ENCODE measurements around the gene SPATA46. TPM values are rescaled to one million over a fixed set of nuclear protein-coding genes. Genes with fewer than 3 reads are reported as not detected.
A peak's percentile ranks its signal among the peaks of the same experiment; 100 is the strongest.

Gene SPATA46
- polyA plus RNA-seq, 2 donors: not detected

DNA sequence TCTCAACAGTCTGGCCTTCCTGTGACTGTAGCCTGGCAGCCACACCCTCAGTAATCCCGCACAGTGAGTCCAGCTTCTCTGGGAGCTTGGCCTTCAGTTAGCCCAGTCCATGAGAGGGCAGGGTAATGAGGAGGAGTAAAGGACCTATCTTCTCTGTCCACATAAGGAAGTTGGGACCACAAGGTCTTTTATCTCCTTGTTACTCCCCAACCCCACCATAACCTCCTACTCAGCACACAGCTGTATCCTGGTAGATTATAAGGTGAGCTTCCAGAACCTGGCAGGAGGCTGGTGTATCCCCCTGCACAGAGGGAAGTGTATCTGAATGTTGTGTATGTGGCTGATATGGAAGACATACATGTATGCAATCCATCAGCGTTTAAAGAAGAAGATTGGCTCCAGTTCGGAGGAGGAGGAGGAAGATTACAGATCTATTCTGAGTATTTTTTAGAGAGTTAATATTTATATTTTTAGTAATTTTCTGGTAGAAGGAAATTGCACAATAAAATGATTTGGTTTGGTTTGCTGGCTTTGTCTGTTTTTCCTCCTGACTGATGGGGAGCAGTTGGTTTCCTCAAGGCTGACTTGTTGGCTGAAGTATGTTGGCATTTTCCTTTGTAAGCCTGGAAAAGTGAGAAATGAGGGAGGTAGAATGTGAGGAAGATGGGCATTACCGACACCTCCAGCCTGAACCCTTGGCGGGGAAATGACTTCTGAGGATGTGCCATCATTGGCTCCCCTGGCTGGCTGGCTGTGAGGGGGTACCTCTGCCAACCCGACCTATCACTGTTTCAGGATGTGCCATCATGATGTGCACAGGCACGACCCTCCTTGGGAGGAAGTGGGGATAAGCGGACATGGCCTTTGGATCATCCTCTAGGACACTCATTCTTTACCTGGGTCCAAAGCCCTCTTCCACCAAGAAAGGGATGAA is 9.9 kb upstream of the SPATA46 start:
- peaks cover 0 to 17% of the 10 kb centered on the region in 2 donors for H3K4me1 ChIP-seq (ENCODE audit: control insufficient read depth in 2 of 2, insufficient read depth in 2 of 2, low read length in 1 of 2)
- H3K4me3 ChIP-seq (ENCODE audit: low read depth in 1 of 2, low read length in 2 of 2): no peak overlapping the region
- no peaks in the 10 kb centered on the region for H3K36me3 ChIP-seq (ENCODE audit: control insufficient read depth in 2 of 2, insufficient read depth in 2 of 2, low read length in 1 of 2)
- WGBS, 2 donors: 82 to 86% methylated on average over 8 of the region's 8 CpGs
- no peaks in the 10 kb centered on the region for H3K9me3 ChIP-seq (ENCODE audit: control insufficient read depth in 2 of 2, insufficient read depth in 1 of 2, low read depth in 1 of 2, low read length in 1 of 2)
- H3K27me3 ChIP-seq (ENCODE audit: control insufficient read depth in 1 of 2, insufficient read depth in 2 of 2, low read length in 2 of 2): no peaks in the 10 kb centered on the region
- H3K27ac ChIP-seq (ENCODE audit: low read depth in 2 of 2, low read length in 1 of 2): peak overlapping the region in 1 of 2 donors; percentile 47

DNA sequence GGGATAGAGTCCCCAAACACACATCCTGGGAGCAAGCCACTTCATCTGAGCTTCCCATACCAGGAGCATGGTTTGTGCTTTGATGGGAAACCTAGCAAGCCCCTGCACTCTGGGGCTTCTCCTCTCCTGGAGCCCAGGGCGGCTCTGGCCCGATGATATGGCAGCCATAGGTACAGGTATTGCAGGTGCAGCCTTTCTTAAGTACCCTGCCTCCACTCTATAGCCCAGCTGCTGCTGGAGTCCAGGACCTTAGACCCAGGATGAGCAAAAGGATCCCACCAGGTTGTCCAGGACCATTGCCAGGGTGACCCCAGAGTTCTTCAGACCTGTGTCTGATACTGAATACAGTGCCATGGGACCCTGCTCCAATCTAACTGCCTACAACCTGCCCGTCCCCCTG is 9.0 kb upstream of the SPATA46 start:
- Histone ChIP-seq H3K9me3 (ENCODE audit: control insufficient read depth in 2 of 2, insufficient read depth in 1 of 2, low read depth in 1 of 2, low read length in 1 of 2) (no peaks in the 10 kb centered on the region), H3K36me3 (ENCODE audit: control insufficient read depth in 2 of 2, insufficient read depth in 2 of 2, low read length in 1 of 2) (no peaks in the 10 kb centered on the region), H3K4me1 (ENCODE audit: control insufficient read depth in 2 of 2, insufficient read depth in 2 of 2, low read length in 1 of 2) (peaks cover 0 to 23% of the 10 kb centered on the region in 2 donors), H3K27me3 (ENCODE audit: control insufficient read depth in 1 of 2, insufficient read depth in 2 of 2, low read length in 2 of 2) (no peaks in the 10 kb centered on the region), H3K27ac (ENCODE audit: low read depth in 2 of 2, low read length in 1 of 2) (peak overlapping the region in 1 of 2 donors; percentile 47), H3K4me3 (ENCODE audit: low read depth in 1 of 2, low read length in 2 of 2) (no peak overlapping the region)
- 78 to 79% methylated on average over 3 of the region's 3 CpGs for WGBS, 2 donors

- Histone ChIP-seq H3K36me3 (ENCODE audit: control insufficient read depth in 2 of 2, insufficient read depth in 2 of 2, low read length in 1 of 2) (no peaks in the 10 kb centered on the region), H3K4me1 (ENCODE audit: control insufficient read depth in 2 of 2, insufficient read depth in 2 of 2, low read length in 1 of 2) (peaks cover 0 to 23% of the 10 kb centered on the region in 2 donors), H3K27me3 (ENCODE audit: control insufficient read depth in 1 of 2, insufficient read depth in 2 of 2, low read length in 2 of 2) (no peaks in the 10 kb centered on the region), H3K4me3 (ENCODE audit: low read depth in 1 of 2, low read length in 2 of 2) (no peak overlapping the region), H3K9me3 (ENCODE audit: control insufficient read depth in 2 of 2, insufficient read depth in 1 of 2, low read depth in 1 of 2, low read length in 1 of 2) (no peaks in the 10 kb centered on the region), H3K27ac (ENCODE audit: low read depth in 2 of 2, low read length in 1 of 2) (no peak overlapping the region)
- 74 to 75% methylated on average over 3 of the region's 3 CpGs for WGBS, 2 donors
Measured at GRCh38 chr1:162385280-162385623, 8.6 kb upstream of the SPATA46 start.

DNA sequence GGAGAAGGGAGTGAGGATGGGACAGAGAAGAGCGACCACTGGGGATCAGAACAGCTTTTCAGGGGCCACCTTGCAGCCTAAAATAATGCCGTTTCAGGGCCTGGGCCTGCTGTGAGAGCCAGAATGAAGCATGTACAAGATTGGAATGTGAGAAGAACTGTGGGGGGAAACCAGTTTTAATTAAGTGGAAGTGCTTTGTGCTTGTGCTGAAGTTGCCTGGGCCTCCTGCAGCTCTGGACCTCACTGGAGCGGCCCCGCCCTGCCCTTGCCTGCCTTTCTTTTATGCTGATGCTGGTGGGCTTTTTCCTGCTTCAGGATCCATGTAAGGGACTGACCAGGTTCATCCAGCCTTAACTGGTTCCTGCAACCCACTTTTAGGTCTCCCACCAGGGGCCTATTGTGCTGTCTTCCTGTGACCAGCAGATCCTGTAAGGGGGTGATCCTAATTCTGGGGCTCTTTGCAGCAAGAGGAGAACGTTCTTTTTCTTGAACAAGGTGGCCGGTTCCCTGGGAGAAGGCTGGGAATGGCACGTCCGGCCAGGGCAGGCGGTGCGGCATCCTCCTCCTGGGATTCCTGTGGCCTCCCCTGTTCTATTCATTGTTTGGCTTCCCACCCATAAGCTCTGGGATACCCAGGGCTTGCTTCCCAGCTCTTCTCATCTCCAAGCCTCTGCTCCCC is 8.1 kb upstream of the SPATA46 start:
- Histone ChIP-seq H3K27ac (ENCODE audit: low read depth in 2 of 2, low read length in 1 of 2) (no peak overlapping the region), H3K27me3 (ENCODE audit: control insufficient read depth in 1 of 2, insufficient read depth in 2 of 2, low read length in 2 of 2) (no peaks in the 10 kb centered on the region), H3K4me3 (ENCODE audit: low read depth in 1 of 2, low read length in 2 of 2) (no peak overlapping the region), H3K9me3 (ENCODE audit: control insufficient read depth in 2 of 2, insufficient read depth in 1 of 2, low read depth in 1 of 2, low read length in 1 of 2) (no peaks in the 10 kb centered on the region), H3K4me1 (ENCODE audit: control insufficient read depth in 2 of 2, insufficient read depth in 2 of 2, low read length in 1 of 2) (peaks cover 0 to 22% of the 10 kb centered on the region in 2 donors), H3K36me3 (ENCODE audit: control insufficient read depth in 2 of 2, insufficient read depth in 2 of 2, low read length in 1 of 2) (no peaks in the 10 kb centered on the region)
- WGBS, 2 donors: 95 to 96% methylated on average over 10 of the region's 10 CpGs

DNA sequence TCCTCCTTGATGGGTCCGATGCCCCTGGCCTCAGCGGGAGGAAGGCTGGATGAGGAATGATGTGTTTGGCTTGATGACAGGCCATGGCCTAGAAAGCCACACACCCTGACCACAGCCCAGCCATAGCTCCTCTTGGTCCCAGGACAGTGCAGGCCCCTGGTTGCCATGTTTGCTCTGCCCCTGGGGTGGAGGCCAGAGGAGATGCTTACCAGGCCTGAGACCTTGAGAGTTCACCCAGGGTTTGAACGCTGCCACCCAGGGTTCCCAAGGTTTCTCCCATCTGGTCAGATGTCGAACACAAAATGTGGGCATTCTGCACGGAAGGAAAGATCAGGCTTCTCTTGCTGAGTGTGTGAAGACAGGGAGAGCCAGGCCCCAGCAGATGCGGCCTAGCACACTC is 7.5 kb upstream of the SPATA46 start:
- Histone ChIP-seq H3K4me3 (ENCODE audit: low read depth in 1 of 2, low read length in 2 of 2) (no peak overlapping the region), H3K4me1 (ENCODE audit: control insufficient read depth in 2 of 2, insufficient read depth in 2 of 2, low read length in 1 of 2) (peaks cover 0 to 19% of the 10 kb centered on the region in 2 donors), H3K27me3 (ENCODE audit: control insufficient read depth in 1 of 2, insufficient read depth in 2 of 2, low read length in 2 of 2) (no peaks in the 10 kb centered on the region), H3K36me3 (ENCODE audit: control insufficient read depth in 2 of 2, insufficient read depth in 2 of 2, low read length in 1 of 2) (no peaks in the 10 kb centered on the region), H3K27ac (ENCODE audit: low read depth in 2 of 2, low read length in 1 of 2) (no peak overlapping the region), H3K9me3 (ENCODE audit: control insufficient read depth in 2 of 2, insufficient read depth in 1 of 2, low read depth in 1 of 2, low read length in 1 of 2) (no peaks in the 10 kb centered on the region)
- 90 to 95% methylated on average over 6 of the region's 6 CpGs for WGBS, 2 donors

GRCh38 chr1:162383516-162383915 is 6.9 kb upstream of the SPATA46 start:
- Histone ChIP-seq H3K9me3 (ENCODE audit: control insufficient read depth in 2 of 2, insufficient read depth in 1 of 2, low read depth in 1 of 2, low read length in 1 of 2) (no peaks in the 10 kb centered on the region), H3K4me3 (ENCODE audit: low read depth in 1 of 2, low read length in 2 of 2) (no peak overlapping the region), H3K27ac (ENCODE audit: low read depth in 2 of 2, low read length in 1 of 2) (no peak overlapping the region), H3K27me3 (ENCODE audit: control insufficient read depth in 1 of 2, insufficient read depth in 2 of 2, low read length in 2 of 2) (no peaks in the 10 kb centered on the region), H3K36me3 (ENCODE audit: control insufficient read depth in 2 of 2, insufficient read depth in 2 of 2, low read length in 1 of 2) (no peaks in the 10 kb centered on the region), H3K4me1 (ENCODE audit: control insufficient read depth in 2 of 2, insufficient read depth in 2 of 2, low read length in 1 of 2) (peaks cover 0 to 16% of the 10 kb centered on the region in 2 donors)
- WGBS, 2 donors: 89 to 92% methylated on average over 8 of the region's 8 CpGs

DNA sequence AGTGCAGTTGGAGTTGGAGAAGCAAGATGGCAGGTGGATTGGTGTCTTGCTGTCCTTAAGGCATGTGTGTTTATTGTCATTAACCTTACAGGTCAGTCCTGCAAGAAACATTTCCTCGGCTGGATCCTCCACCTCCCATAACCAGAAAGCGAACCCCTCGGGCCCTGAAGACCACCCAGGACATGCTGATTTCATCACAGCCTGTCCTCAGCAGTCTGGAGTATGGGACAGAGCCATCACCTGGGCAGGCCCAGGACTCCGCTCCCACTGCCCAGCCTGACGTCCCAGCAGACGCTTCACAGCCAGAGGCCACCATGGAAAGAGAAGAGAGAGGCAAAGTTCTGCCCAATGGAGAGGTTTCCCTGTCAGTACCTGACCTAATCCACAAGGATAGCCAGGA is 6.4 kb upstream of the SPATA46 start:
- H3K4me3 ChIP-seq (ENCODE audit: low read depth in 1 of 2, low read length in 2 of 2): no peak overlapping the region
- H3K27ac ChIP-seq (ENCODE audit: low read depth in 2 of 2, low read length in 1 of 2): peak overlapping the region in 1 of 2 donors; percentile 99
- H3K36me3 ChIP-seq (ENCODE audit: control insufficient read depth in 2 of 2, insufficient read depth in 2 of 2, low read length in 1 of 2): no peaks in the 10 kb centered on the region
- H3K4me1 ChIP-seq (ENCODE audit: control insufficient read depth in 2 of 2, insufficient read depth in 2 of 2, low read length in 1 of 2): peaks cover 0 to 13% of the 10 kb centered on the region in 2 donors
- H3K27me3 ChIP-seq (ENCODE audit: control insufficient read depth in 1 of 2, insufficient read depth in 2 of 2, low read length in 2 of 2): no peaks in the 10 kb centered on the region
- H3K9me3 ChIP-seq (ENCODE audit: control insufficient read depth in 2 of 2, insufficient read depth in 1 of 2, low read depth in 1 of 2, low read length in 1 of 2): no peaks in the 10 kb centered on the region
- WGBS, 2 donors: 92 to 96% methylated on average over 6 of the region's 6 CpGs

- H3K27me3 ChIP-seq (ENCODE audit: control insufficient read depth in 1 of 2, insufficient read depth in 2 of 2, low read length in 2 of 2): no peaks in the 10 kb centered on the region
- peak overlapping the region; percentile 96 to 99 for H3K27ac ChIP-seq (ENCODE audit: low read depth in 2 of 2, low read length in 1 of 2)
- 76 to 80% methylated on average over 13 of the region's 13 CpGs for WGBS, 2 donors
- no peaks in the 10 kb centered on the region for H3K36me3 ChIP-seq (ENCODE audit: control insufficient read depth in 2 of 2, insufficient read depth in 2 of 2, low read length in 1 of 2)
- H3K4me3 ChIP-seq (ENCODE audit: low read depth in 1 of 2, low read length in 2 of 2): no peak overlapping the region
- H3K9me3 ChIP-seq (ENCODE audit: control insufficient read depth in 2 of 2, insufficient read depth in 1 of 2, low read depth in 1 of 2, low read length in 1 of 2): no peaks in the 10 kb centered on the region
- H3K4me1 ChIP-seq (ENCODE audit: control insufficient read depth in 2 of 2, insufficient read depth in 2 of 2, low read length in 1 of 2): peaks cover 0 to 12% of the 10 kb centered on the region in 2 donors
Measured at GRCh38 chr1:162381941-162382750, 5.5 kb upstream of the SPATA46 start.

GRCh38 chr1:162381383-162381782 is 4.7 kb upstream of the SPATA46 start, which contains the start of gene C1orf226:
Gene C1orf226, plus strand, starts transcription at chr1:162381728. Its CDS starts 174 bp downstream, at chr1:162381902.
- Histone ChIP-seq H3K4me1 (ENCODE audit: control insufficient read depth in 2 of 2, insufficient read depth in 2 of 2, low read length in 1 of 2) (peaks cover 0 to 12% of the 10 kb centered on the region in 2 donors), H3K4me3 (ENCODE audit: low read depth in 1 of 2, low read length in 2 of 2) (no peak within 1 kb of the TSS), H3K27ac (ENCODE audit: low read depth in 2 of 2, low read length in 1 of 2) (peak within 1 kb of the TSS; percentile 96 to 99), H3K27me3 (ENCODE audit: control insufficient read depth in 1 of 2, insufficient read depth in 2 of 2, low read length in 2 of 2) (no peaks in the 10 kb centered on the region), H3K9me3 (ENCODE audit: control insufficient read depth in 2 of 2, insufficient read depth in 1 of 2, low read depth in 1 of 2, low read length in 1 of 2) (no peaks in the 10 kb centered on the region), H3K36me3 (ENCODE audit: control insufficient read depth in 2 of 2, insufficient read depth in 2 of 2, low read length in 1 of 2) (no peaks in the 10 kb centered on the region)
- 52 to 63% methylated on average over 3 of the region's 3 CpGs for WGBS, 2 donors

All from esophagus (tissue), 2 donors.